NCI-H1417 treated with DMSO at 0.1 percent for 48 hours (cell line): ENCODE data around the gene HMGA1.
"Not testable (repeated sequence)": the region's sequence is repeated elsewhere in the genome, so short reads cannot be mapped to it uniquely, and the experiment has no call there.

Source experiments
- DNase-seq: peaks from one replicate; lab custom pipeline; 2025; lab: John Stamatoyannopoulos, UW

Gene HMGA1

DNA sequence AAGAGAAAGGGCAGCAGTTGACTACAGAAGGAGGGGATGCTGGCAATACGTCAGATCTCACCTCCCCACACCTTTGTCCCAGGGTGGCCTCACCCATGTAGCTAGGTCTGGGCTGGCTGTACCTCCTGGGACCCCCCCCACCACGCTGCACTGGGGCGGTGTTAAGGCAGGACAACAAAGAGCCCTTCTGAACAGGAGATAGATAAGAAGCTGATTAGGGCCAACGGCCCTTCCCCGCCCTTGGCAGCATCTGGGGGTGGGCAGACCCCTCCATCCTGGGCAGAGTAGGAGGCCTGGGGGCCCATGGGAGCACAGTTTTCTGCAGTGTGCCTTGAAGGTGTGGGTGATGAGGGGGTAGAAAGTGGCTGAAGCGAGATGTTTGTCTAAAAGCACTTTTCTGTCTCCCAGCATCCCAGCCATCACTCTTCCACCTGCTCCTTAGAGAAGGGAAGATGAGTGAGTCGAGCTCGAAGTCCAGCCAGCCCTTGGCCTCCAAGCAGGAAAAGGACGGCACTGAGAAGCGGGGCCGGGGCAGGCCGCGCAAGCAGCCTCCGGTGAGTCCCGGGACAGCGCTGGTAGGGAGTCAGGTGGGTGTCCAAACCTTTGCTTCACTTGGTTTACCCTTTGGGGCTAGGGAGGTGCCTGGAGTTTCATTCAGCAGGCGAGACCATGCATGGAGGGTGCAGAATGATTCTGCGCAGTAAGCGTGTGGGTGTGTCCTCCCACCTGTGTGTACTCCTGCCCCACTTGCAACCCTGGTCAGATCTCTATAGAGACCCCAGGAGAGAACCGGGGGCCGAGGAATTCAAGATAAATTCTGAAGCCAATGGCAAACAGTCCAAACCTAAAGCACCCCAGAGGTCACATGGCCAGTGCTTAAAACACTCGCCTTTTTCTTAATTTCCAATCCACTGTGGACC is 3.9 kb downstream of the HMGA1 start:
- no peak for DNase-seq

DNA sequence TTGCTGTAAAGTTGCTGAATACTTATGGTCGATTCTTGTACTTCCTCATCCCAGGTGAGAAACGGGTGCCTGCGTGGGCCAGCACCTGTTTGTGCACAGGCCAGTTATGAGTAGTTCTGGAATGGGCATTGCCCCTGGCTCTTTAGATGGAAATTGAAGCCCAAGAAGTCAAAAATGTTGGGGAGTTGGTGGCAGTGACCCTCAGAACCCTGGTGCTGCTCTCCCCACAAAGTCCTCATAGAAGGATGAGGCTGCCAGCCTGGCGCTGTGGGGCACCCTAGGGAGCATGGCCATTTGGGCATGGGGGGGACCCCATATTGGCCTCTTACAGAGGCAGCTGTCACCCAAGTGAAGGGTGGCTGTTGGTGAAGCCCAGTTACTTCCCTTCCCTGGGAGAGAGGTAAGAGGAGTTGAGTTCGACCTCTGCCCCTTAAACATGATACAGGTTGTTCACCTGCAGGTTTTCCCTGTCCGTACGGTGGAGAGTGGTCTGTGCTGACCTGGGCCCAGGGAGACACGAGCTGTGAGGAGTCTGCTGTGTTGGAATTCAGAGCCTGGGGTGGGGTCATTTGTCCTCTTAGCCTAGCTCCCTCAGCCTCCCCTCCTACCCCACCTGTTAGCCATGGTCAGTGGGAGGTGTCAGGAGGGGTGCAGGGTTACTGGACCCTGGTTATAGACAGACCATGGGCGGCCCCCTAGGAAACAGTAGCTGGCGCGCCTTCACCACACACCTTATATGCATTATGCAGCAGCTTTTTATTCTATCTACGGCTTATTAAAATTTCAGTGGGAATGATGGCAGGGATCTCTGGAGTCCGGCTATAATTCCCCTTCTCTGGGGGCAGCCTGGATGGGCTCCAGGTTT is 4.9 kb downstream of the HMGA1 start:
- no peak for DNase-seq

DNA sequence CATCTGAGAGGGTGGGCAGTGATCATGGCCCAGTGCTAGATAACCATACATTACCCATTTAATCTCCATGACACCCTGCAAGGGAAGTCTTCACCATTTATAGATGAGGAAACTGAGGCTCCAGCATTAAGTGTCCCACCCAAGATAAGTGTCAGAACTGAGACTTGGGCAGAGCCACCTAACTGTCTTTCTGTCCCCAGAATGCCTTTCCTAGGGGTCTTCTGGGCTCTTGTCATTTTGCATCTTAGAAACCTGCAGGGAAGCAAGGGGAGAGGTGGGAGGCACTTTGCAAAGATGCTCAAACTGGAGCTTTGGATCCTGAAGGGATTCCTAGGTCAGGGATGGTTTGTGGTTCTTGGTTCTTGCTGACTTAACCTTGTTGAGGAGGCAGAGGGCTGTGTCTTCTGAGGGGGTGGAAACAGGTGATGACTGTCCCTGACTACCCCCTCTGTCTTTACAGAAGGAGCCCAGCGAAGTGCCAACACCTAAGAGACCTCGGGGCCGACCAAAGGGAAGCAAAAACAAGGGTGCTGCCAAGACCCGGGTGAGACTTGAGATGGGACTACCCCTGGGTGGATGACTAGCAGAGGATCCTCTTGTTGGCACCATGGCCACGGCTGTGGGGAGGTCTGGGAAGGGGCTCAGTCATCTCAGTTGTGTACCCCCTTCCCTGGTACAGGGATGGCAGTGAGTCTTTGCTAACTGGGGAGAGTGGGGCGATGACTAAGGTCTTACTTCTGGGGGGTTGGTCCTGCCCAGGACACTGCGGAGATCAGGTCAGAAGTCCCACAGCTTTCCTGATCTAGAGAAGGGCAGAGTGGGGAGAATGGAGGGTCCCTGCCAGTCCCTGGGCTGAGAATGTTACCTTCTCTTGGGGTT is 5.8 kb downstream of the HMGA1 start:
- DNase-seq, result no peak

DNA sequence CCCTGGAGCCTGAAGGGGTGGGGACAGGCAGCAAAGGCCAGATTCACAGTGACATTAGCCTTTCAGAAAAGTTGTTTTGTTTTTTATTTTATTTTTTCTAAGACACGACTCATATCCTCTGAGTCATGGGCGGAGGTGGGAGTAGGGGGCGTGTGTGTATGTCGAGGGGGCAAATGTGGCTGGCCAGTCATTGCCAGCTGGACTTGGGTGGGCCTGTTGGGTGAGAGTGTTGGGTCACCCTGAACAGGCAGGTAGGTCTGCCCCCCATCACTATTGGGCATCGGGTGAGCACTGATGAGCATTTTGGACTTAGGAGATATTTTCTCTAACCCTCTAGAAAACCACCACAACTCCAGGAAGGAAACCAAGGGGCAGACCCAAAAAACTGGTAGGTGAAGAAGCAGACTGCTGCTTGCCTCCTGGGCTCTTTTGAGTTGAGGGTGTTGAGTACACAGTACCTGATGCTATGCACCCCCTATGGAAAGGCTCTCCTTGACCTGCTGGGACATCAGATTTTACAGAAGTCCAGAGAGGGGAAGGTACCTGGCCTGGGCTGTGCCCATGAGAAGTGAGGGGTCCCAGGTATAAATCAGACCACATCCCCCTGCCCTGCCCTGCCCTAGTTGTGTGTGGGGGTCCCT is 6.6 kb downstream of the HMGA1 start:
- no peak for DNase-seq

DNA sequence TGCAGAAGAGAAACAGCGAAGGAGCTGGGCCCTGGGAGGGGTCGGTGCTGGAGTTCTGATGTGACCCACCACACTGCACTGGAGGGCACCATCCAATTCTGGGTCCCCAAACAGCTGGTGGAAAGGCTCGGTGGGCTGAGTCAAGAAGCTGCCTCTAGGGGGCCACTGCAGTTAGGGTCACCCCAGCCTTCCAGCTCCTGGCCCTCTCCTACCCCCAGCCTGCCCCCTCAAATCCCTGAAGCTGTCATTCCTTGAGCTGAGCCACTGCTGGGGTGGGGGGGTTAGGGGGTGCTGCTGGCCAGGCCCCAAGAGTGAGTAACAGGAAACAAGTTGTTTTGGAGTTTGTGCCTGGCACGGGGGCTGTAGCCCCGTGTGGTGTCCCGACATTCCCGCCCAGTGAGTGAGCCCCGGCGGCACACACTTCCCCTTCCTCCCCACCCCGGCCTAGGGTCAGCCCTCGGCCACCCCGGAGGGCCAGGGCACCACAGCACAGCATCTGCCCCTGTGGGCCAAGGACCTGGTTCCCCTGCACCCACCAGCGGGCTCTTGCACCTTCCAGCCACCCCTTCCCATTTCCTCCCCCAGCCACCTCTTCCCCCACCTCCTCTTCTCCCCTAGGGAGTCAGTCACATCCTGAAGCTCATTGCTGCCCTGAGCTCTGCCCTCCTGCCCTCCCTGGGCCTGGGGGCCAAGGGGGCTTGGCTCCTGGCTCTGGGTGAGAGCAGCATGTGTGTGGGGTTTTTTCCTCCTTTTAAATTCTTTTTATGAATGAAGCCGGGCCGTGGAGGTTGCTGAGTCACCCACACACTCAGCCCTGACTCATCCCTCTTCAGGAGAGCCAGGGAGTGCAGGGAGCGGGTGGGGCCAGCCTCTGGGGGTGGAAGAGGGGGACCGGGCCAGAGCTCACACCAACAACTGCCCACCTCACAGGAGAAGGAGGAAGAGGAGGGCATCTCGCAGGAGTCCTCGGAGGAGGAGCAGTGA is 7.5 kb downstream of the HMGA1 start:
- DNase-seq, result no peak

DNA sequence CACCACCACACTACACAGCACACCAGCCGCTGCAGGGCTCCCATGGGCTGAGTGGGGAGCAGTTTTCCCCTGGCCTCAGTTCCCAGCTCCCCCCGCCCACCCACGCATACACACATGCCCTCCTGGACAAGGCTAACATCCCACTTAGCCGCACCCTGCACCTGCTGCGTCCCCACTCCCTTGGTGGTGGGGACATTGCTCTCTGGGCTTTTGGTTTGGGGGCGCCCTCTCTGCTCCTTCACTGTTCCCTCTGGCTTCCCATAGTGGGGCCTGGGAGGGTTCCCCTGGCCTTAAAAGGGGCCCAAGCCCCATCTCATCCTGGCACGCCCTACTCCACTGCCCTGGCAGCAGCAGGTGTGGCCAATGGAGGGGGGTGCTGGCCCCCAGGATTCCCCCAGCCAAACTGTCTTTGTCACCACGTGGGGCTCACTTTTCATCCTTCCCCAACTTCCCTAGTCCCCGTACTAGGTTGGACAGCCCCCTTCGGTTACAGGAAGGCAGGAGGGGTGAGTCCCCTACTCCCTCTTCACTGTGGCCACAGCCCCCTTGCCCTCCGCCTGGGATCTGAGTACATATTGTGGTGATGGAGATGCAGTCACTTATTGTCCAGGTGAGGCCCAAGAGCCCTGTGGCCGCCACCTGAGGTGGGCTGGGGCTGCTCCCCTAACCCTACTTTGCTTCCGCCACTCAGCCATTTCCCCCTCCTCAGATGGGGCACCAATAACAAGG is 8.5 kb downstream of the HMGA1 start:
- not testable (repeated sequence) for DNase-seq

DNA sequence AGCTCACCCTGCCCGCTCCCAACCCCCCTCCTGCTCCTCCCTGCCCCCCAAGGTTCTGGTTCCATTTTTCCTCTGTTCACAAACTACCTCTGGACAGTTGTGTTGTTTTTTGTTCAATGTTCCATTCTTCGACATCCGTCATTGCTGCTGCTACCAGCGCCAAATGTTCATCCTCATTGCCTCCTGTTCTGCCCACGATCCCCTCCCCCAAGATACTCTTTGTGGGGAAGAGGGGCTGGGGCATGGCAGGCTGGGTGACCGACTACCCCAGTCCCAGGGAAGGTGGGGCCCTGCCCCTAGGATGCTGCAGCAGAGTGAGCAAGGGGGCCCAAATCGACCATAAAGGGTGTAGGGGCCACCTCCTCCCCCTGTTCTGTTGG is 9.1 kb downstream of the HMGA1 start:
- DNase-seq, result not testable (repeated sequence)

DNA sequence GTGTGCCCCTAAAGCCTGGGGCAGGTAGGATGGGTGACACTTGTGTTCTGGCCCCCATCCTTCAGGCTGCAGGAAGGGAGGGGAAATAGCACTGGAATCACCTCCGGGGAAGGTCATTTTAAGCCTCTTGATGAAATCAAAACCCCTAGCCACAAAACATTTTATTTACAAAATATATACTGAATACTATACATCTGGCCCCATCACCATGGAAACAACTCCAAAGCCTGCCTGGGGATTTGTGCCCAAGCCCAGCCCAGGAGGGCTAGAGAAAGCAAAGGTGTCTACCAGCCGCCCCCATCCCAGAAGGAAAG is 9.5 kb downstream of the HMGA1 start:
- DNase-seq, result no peak

DNA sequence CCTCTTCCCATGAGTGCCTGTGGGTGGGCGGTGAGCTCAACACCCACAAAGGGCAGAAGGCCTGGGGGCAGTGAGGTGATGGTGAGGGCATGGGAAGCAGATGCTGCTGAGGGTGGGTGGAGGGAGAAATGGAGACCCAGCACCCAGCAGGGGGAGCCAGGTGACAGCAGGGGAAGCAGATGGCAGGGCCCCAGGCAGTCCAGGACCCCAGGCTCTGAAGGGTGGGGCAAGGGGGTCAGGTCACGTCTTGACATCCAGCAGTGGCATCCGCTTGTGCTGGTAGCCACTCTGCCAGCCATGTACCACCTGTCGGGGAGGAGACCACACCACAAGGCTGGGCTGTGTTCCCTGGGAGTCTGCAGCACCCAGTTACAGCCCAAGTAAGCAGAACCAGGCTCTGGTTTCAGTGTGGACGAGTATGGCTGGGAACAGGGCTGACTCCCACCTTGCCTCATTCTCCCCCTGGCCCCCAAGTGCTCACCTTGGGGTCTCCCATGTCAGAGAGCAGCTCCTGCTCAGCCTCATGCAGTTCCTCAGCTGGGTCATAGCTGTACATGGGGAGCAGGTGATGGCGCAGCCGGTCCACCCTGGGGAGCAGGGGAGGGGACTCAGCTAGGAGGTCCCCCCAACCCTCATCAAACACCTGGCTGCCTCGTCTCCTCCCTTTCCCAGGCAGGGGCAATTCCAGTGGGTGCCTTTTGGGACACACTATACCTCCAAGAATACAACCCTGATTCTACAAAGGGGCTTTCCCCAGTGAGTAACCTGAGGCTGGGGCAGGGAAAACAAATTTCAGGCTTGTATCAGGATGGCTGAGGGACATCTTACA is 10.1 kb downstream of the HMGA1 start:
- DNase-seq, result no peak

DNA sequence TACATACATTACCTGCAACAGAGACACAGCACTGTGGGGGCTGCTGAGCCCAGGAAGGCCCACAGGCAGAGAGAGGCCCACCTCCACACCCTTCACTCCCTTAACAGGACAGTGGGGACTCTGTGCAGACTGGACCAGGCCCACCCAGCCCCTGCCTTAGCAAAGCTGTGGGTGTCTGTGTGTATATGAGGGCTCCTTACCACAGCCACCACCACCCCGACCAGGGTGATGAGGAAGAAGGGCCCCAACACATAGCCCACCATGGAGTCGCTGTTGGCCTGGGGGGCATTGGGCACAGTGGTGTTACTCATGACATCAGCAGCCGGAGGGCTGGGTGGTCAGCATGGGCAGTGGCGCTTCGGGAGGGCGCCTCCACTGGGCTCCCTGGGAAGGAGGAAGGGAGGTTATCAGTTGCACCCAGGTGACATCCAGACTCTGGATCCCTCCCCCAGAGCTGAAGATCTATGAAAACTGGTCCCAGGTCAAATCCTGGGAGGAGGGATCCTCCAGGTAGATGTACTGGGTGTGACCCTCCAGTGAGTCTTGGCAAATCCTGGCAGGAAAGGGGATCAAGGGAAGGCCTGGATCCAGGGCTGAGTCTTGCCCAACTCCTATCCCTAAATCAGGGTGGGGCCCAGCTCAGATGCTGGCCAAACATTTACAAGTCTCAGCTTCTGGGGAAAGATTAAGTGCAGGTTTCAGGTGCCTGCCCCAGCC is 11.0 kb downstream of the HMGA1 start:
- no peak for DNase-seq

DNA sequence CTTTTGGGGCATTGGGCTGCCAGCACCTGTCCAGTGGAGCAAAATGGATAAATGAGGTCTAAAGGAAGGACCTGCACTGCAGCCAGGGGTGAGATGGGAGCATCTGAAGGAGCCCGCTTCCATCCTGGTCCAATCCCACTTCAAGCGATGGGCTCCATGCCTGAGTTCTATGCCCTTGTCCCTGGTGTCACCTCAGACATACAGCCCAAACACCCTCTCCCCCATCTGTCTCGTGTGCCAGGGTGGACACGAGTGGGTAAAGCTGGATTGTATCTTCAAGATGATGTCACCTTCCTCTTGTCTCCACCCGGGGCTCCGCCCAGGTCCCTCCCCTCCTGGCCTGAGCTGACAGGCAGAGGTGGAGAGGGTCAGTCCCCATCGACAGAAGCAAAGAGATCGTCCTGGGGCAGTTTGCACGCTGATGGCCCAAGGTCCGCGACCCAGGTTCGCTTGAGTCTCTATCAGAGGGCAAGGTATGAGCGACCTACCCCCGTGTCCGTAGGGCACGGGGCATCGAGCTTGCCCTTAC is 11.6 kb downstream of the HMGA1 start:
- DNase-seq, result no peak

DNA sequence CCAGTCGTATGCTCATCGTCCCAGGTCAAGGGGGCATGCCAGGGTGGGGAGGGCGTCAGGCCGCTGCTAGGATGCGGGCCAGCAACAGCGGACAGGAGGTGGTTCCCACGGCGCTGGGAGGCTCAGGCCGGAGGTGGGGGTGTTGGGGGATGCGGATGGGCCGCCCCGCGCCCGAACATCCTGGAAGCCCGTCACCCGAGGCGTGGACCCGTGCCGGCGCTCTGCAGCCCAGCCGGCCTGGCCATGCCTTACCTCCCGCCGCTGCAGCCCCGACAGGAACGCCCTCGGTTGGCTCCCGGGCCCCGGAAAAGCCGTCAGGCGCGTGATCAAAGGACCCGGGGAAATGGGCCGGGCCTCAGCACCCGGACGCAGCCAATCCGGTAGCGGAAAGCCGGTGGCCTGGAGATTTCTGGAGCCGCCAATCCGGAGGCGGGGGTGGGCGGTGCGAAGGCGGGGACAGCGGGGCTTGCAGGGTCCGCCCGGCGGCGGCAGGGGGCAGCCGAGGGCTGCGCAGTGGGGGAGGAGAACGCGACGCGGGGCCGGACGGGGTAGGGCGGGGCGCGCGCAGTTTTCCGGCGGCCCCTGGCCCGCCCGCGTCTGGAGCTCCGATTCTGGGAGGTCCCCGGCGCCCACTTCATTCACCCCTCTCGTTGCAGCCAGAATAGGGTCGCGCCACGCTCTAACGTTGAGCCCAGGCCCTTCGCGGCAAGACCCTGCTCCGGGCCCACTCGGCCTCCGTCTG is 12.2 kb downstream of the HMGA1 start, which contains the start of gene SMIM29:
SMIM29 (minus strand) TSS at position 280 of the 742 bp plus-strand sequence. CDS start 1,215 bp downstream, outside the sequence.
- peak; percentile 43 for DNase-seq

DNA sequence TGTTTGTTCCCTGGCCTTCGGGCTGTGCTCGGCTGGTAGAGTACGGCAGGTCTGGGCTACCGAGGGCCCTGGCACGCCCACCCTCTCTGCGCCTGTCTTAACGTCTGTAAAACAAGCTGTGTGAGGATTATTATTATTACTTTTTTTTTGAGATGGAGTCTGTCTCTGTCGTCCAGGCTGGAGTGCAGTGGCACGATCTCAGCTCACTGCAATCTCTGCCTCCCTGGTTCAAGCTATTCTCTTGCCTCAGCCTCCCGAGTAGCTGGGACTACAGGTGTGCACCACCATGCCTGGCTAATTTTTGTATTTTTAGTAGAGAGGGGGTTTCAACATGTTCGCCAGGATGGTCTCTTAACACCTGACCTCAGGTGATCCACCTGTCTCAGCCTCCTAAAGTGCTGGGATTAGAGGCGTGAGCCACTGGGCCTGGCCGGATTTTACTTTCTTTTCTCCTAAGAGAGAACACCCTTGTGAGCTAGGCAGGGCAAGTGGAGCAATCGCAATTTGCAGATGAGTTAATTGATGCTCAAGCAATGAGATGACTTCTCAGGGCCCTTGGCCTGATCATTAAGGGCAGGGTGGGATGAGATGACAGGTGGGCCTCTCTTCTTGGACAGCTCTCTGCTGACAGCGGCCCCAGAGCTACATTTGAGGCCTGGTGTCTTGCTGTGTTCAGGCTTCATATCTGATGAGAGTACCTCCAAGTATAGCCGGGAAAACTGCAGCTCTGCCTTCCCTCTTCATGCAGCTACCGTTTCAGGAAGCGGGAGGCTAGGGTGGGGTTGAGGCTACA is 13.0 kb downstream of the HMGA1 start:
- DNase-seq, result no peak

DNA sequence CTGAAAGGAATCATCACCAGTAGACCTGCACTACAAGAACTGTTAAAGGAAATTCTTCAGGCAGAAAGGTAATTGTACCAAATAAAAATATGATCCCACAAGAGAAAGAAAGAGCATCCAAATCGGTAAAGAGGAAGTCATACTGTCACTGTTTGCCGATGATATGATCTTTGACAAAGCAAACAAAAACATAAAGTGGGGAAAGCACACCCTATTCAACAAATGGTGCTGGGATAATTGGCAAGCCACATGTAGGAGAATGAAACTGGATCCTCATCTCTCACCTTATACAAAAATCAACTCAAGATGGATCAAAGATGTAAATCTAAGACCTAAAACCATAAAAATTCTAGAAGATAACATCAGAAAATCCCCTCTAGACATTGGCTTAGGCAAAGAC is 15.7 kb downstream of the HMGA1 start:
- DNase-seq, result not testable (repeated sequence)

DNA sequence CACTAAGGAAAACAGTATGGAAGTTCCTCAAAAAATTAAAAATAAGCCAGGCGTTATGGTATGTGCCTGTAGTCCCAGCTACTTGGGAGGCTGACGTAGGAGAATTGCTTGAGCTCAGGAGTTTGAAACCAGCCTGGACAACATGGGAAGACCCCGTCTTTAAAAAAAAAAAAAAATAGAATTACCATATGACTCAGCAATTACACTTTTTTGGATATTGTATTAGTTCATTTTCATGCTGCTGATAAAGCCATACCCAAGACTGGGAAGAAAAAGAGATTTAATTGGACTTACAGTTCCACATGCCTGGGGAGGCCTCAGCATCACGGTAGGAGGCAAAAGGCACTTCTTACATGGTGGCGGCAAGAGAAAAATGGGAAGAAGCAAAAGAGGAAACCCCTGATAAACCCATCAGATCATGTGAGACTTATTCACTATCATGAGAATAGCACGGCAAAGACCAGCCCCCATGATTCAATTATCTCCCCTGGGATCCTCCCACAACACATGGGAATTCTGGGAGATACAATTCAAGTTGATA is 22.9 kb downstream of the HMGA1 start:
- DNase-seq, result no peak
